ENCODE results near the gene CAT.
A peak's percentile ranks its signal among the peaks of the same experiment; 100 is the strongest.
"Not testable (repeated sequence)": the region's sequence is repeated elsewhere in the genome, so short reads cannot be mapped to it uniquely, and the experiment has no call there.

CAT gene

DNA sequence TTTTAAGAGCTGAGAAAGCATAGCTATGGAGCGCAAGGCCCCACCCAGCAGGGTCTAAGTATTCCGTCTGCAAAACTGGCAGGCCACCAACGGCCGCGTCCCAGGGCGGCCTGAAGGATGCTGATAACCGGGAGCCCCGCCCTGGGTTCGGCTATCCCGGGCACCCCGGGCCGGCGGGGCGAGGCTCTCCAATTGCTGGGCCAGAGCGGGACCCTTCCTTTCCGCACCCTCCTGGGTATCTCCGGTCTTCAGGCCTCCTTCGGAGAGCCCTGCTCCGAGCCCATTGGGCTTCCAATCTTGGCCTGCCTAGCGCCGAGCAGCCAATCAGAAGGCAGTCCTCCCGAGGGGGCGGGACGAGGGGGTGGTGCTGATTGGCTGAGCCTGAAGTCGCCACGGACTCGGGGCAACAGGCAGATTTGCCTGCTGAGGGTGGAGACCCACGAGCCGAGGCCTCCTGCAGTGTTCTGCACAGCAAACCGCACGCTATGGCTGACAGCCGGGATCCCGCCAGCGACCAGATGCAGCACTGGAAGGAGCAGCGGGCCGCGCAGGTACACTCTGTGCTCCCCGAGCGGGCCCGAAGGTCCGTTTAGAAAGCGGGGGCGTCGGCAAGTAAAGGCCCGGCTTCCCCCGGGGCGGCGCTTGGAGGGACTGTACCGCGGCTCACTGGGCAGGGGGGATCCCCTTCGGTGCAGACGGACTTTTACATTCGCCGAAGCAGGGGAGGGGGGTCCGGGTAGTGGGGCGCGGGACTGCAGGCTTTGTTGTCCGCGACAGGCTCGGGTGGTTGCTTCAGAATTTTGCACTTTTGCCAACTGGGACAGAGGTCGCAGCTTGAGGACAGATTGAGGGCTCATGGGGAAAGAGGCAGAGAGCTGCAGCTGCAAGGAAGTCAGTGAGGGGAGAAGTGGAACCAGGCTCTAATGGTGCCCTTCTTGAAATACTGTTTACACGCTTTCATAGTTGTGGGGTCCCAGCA is at the start of gene CAT:
Gene CAT (plus strand): TSS at position 406 of the 979 bp plus-strand sequence. CDS start 80 bp downstream, at position 486.
- DNase-seq (ENCODE audit: low spot score): peak; percentile 98

GRCh38 chr11:34394771-34395300 is 43.9 kb upstream of the CAT start:
- no peak for DNase-seq (ENCODE audit: low spot score)

DNA sequence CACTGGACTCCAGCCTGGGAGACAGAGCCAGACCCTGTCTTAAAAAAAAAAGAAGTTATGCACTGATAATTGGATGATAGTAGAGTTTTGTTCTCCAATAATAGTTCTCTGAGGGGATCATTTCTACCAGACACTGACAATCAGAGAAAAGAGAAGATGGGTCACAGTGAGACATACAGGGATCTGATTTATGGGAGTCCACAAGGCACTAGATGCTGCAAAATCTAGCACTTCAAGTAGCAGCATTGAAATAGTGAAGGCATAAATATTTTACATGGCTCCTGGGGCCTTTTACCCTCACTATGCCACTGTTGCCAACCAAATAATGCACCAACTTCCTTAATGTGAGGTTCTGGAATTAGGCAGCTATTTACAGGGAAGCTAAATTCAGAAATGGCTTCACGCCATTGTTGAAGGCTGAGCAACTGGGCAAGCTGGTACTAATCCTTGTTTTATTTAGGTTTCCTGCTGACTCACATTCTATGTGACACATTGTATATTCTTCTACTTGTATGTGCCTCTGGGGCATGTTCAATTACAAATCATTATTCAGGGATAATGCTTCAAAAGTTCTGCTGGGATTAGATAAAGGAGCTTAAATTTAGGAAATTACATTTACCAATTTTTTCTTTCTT is 42.7 kb upstream of the CAT start:
- no peak for DNase-seq (ENCODE audit: low spot score)

DNA sequence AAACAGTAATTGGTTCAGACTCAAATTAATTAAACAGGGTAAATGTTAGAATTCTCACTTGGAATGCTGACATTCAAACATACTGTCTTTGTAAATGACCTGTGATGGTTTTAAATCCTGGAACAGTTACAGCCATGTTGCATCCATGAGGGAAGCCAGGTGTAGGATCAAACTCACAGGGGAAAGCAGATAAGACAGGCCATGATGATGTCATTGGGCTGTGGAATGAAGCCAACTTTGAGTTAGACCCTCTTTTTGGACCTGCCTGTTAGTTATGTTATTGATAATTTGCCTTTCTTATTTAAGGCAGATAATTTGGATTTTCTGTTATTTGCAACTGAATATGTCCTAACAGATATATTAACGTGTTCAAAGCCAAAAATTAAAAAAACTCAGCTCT is 41.6 kb upstream of the CAT start:
- DNase-seq (ENCODE audit: low spot score): no peak

DNA sequence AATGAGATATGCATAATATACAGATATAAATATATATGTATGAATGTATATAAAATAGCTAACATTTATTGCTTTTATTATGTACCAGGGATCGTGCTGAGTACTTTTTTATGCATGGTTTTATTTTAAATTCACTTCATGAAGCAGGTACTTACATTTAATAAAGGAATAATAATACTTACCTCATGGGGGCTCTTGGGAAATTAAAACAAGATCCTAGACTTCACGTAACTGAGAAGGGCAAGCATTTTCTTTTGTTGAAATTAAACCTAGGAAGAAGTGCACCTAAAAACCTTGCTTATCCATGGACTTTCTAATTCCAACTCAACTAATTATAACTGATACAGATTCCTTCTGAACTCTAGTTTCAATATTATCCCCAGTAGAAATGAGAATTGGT is 40.9 kb upstream of the CAT start:
- DNase-seq (ENCODE audit: low spot score): no peak

GRCh38 chr11:34403431-34403830 is 35.3 kb upstream of the CAT start:
- no peak for DNase-seq (ENCODE audit: low spot score)

DNA sequence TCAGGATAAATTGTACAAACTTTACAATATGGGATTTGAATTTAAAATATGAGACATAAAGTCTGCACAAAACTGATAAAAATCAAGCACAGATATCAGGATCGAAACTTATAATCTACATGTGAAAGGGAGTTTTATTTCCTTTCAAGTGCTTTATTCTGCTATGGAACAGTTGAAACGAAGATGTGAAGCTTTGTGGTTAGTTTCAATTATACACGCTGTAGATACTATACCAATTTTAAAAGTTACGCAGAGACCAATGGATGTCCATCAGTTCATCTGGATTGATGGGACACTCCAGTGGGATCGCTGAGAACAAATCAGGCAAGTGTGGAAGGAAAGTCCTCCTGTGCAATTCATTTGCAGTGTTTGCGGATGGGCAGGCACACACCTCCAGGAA is 34.5 kb upstream of the CAT start:
- no peak for DNase-seq (ENCODE audit: low spot score)

GRCh38 chr11:34405079-34405858 is 33.5 kb upstream of the CAT start:
- no peak for DNase-seq (ENCODE audit: low spot score)

DNA sequence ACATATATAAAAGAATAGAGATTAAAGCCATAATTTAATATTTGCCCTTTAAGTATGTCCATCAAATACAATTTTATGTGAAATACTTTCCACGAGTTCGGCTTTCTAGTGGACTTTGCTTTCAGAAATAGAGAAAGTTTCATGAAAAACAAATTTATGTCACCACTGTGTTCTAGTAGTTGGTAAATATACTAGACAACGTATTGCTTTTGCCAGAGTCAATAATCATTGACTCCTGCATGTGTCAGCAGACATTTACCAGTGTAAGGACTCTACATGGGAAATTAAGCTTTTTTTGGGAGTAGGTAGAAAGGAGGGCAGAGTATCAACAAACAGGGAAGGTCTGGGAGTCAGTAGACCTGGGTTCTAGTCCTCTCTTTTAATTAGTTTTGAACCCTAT is 32.3 kb upstream of the CAT start:
- no peak for DNase-seq (ENCODE audit: low spot score)

- DNase-seq (ENCODE audit: low spot score): no peak
These were observed 31.5 kb upstream of the CAT start for GRCh38 chr11:34407121-34407813.

DNA sequence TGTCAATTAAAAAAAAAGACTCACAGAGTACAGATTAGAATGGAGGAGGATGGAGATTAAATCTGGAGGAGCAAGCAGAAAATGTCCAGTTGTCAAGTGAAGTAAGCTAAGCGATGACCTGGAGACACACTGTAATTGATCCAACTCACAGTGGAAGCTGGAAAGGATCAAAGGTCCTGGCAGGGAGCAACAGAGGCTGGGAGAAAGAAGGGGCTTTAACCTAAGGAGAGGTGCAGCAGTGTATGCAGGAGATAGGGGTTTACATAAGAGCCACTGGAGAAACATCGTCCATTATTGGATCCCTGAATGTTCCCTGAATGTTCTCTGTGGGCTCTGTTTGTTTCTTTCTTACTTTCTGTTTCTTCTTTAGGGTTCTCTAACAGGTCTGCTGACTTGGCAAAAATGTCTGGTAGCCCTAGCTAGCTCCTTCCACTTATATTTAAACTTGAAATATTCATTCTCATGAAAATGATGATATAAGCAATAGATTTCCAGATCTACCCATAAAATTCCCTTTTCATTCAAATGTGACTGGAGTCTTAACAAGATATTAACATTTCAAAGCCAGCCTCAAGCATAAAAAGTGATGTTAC is 30.1 kb upstream of the CAT start:
- no peak for DNase-seq (ENCODE audit: low spot score)

- DNase-seq (ENCODE audit: low spot score): no peak
These were observed 27.6 kb upstream of the CAT start for GRCh38 chr11:34411111-34411510.

DNA sequence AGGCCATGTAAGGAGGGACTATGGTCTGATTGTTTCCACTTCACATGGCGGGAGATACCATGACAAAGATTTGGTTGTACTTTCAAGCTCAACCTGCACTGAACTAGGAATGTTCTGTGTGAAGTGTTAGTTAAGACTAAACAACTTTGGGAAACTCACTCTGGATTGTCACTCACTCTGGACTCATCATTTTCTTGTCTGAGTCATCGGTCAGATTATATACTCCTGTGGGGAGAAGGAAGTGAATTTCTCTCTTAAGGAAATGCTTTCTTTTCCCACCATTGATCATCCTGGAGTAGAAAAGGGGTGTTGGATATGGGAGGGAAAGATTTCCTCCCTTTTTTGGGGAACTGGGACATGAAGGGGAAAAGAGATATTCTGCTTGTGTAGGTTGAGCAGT is 26.9 kb upstream of the CAT start:
- no peak for DNase-seq (ENCODE audit: low spot score)

GRCh38 chr11:34413263-34413662 is 25.5 kb upstream of the CAT start:
- no peak for DNase-seq (ENCODE audit: low spot score)

DNA sequence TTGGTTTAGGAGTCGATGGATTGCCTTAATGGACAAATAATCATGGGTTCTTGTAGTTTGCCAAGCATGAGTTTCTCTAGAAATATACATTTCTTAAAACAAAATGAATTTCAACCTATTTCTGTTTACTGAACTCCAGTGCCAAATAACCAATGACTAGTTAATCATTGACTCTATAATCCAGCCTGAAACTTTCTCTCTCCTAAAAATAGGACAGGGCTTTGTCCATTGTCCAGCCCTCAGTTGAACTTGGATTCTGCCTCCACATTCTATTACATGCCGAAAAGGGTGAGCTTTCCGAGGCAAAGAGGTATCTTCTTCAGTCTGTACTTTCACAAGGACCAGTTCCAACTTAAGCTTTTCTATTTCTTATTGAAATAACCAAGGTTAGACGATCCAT is 23.2 kb upstream of the CAT start:
- no peak for DNase-seq (ENCODE audit: low spot score)

GRCh38 chr11:34416088-34416487 is 22.6 kb upstream of the CAT start:
- DNase-seq (ENCODE audit: low spot score): no peak

- no peak for DNase-seq (ENCODE audit: low spot score)
These were observed 22.0 kb upstream of the CAT start for GRCh38 chr11:34416766-34417165.

GRCh38 chr11:34417202-34417601 is 21.5 kb upstream of the CAT start:
- DNase-seq (ENCODE audit: low spot score): no peak

DNA sequence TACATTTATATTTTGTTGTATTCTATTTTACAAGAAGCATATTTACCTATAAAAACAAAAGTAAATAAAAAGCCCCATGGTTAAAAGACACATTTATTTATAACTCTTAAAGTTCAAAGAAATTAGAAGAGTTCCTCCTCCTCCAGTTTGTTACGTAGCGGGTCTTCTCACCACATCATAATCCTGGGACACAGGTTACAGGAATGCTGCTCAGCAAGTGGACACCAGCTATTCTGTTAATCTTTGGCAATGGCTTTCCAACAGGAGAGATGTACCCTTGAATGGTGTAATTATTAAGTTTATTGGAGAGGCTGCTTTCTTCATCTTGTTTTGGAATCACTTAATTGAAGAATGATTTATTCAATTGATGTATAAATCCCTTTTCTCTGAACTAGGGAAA is 19.6 kb upstream of the CAT start:
- no peak for DNase-seq (ENCODE audit: low spot score)

DNA sequence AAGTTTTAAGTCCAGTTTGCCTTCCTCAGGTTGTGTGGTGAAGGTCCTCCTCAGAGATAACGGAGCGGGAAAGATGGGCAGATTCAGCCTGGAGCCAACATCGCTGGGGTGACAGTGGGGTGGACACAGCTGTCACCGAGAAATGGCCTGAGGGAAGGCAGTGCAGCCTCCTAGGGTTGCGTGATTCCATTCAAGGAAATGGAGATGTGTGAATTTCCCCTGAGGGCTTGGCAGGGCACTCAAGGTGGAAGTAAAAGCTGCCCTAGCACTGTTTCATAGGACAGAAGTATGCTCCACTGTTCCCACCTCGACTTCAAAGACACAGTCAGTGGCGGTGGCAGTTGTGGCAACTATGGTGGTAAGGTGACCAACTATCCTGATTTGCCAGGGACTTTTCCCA is 15.4 kb upstream of the CAT start:
- DNase-seq (ENCODE audit: low spot score): no peak

- not testable (repeated sequence) for DNase-seq (ENCODE audit: low spot score)
These were observed 13.9 kb upstream of the CAT start for GRCh38 chr11:34424826-34425225.
